Osteoblast (primary cell): ENCODE results near the gene CIROP. TPM values are rescaled to one million over a fixed set of nuclear protein-coding genes. Genes with fewer than 3 reads are reported as not detected.

Experiments used
- DNase-seq: peaks from one replicate; pipeline ENCODE4 v3.0.0; 2011; ENCODE audit warnings: low spot score, mixed read lengths; ENCODE audit not compliant: insufficient read length; ENCODE audit errors: missing footprints
- H2AFZ ChIP-seq: 2 replicates; pipeline ENCODE4 v1.6.0; 2011; ENCODE audit warnings: mild to moderate bottlenecking, low read length
- H3K27ac ChIP-seq: 2 replicates; pipeline ENCODE4 v1.5.1; 2011; ENCODE audit warnings: mild to moderate bottlenecking, low read depth, low read length, moderate library complexity
- H3K27me3 ChIP-seq: 2 replicates; pipeline ENCODE4 v1.6.0; 2012; ENCODE audit warnings: mild to moderate bottlenecking, control low read depth, inconsistent platforms, low read length, moderate library complexity; ENCODE audit not compliant: insufficient read depth
- H3K36me3 ChIP-seq: 2 replicates; pipeline ENCODE4 v1.5.1; 2011; ENCODE audit warnings: mild to moderate bottlenecking, low read length, control low read depth, moderate library complexity; ENCODE audit not compliant: insufficient read depth
- H3K4me1 ChIP-seq: 2 replicates; pipeline ENCODE4 v1.5.1; 2011; ENCODE audit warnings: mild to moderate bottlenecking, low read length, control low read depth, moderate library complexity; ENCODE audit not compliant: insufficient read depth
- H3K4me2 ChIP-seq: 2 replicates; pipeline ENCODE4 v1.6.0; 2011; ENCODE audit warnings: mild to moderate bottlenecking, low read length; ENCODE audit not compliant: insufficient read depth
- H3K4me3 ChIP-seq: fragments of 200-600 bp; sonication (generic); 3 replicates; pipeline ENCODE4 v1.5.1; 2012; ENCODE audit warnings: mild to moderate bottlenecking, low read length, inconsistent platforms; ENCODE audit not compliant: insufficient read depth
- H3K79me2 ChIP-seq: 2 replicates; pipeline ENCODE4 v1.6.0; 2012; ENCODE audit warnings: mild to moderate bottlenecking, low read length, control low read depth, inconsistent platforms; ENCODE audit not compliant: insufficient read depth
- H3K9me3 ChIP-seq: 2 replicates; pipeline ENCODE4 v1.5.1; 2011; ENCODE audit warnings: low read depth, low read length, control low read depth
- H4K20me1 ChIP-seq: 2 replicates; pipeline ENCODE4 v1.6.0; 2012; ENCODE audit warnings: mild to moderate bottlenecking, low read length, control low read depth; ENCODE audit not compliant: insufficient read depth
- total RNA-seq: library from RNA; depleted of rRNA; stranded (reverse); fragments of >200 nt; gene quantifications from 2 replicates; pipeline ENCODE4 v1.2.3, GENCODE V29; 2012
- TF ChIP-seq, protein P1 (sequence below): IDR thresholded peaks from 2 replicates; pipeline ENCODE4 v1.5.1; 2011; ENCODE audit warnings: mild to moderate bottlenecking, low read depth, low read length, moderate library complexity; ENCODE audit errors: extremely low read depth

CIROP gene
- total RNA-seq, 1 donor, result not detected

DNA sequence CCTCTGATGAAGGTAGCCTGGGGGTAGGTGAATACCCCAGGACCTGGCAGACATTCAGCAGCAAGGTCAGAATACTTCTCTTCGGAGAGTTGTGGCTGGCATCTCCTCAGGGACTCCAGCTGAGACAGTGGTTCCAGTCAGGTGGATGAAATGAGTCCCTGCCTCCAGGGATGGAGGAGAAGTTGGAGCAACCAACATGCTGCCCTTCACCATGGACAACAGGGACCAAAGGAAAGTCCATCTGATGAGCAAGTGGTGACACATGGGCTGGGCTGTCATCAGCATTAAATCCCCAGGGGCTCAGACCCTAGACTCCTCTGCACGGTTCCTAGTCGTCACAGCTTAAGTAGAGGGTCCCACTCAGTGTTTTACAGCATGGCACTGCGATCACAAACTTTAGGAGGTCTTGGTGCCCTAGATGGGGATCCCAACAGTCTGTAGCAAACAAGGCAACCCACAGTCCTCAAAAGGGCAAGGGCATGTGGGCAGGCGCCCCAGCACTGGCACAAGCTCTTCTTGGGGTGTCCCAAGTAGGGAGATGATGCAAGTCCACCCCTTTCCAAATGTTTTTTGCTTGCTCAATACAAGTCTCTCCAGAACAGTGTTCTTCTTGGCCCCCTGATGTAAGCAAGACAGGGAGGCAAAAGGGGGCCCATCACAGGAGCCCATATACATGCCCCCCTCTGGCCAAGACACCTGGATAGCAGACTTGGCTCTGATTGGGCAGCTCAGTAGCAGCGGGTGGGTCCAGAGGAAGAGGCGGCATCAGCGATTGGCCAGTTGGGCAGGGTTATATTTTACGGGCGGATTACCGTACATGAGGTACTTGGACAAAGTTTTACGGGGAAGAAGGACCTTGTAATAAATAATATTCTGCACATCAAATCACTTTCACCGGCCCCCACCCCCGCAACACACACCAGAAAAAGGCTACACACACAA, 36.7 kb downstream of the CIROP start:
- Histone ChIP-seq H3K9me3 (no peaks in the 10 kb centered on the region), H3K27ac (peak overlapping the region; percentile 9), H4K20me1 (peaks cover 41% of the 10 kb centered on the region), H3K36me3 (peaks cover 74% of the 10 kb centered on the region), H3K79me2 (peaks cover 84% of the 10 kb centered on the region), H2AFZ (no peak overlapping the region), H3K4me1 (peaks cover 35% of the 10 kb centered on the region), H3K27me3 (no peaks in the 10 kb centered on the region), H3K4me2 (peak overlapping the region; percentile 42), H3K4me3 (no peak overlapping the region)
- TF ChIP-seq, protein P1, sequence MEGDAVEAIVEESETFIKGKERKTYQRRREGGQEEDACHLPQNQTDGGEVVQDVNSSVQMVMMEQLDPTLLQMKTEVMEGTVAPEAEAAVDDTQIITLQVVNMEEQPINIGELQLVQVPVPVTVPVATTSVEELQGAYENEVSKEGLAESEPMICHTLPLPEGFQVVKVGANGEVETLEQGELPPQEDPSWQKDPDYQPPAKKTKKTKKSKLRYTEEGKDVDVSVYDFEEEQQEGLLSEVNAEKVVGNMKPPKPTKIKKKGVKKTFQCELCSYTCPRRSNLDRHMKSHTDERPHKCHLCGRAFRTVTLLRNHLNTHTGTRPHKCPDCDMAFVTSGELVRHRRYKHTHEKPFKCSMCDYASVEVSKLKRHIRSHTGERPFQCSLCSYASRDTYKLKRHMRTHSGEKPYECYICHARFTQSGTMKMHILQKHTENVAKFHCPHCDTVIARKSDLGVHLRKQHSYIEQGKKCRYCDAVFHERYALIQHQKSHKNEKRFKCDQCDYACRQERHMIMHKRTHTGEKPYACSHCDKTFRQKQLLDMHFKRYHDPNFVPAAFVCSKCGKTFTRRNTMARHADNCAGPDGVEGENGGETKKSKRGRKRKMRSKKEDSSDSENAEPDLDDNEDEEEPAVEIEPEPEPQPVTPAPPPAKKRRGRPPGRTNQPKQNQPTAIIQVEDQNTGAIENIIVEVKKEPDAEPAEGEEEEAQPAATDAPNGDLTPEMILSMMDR, result no peak
- DNase-seq, result peak; percentile 50

DNA sequence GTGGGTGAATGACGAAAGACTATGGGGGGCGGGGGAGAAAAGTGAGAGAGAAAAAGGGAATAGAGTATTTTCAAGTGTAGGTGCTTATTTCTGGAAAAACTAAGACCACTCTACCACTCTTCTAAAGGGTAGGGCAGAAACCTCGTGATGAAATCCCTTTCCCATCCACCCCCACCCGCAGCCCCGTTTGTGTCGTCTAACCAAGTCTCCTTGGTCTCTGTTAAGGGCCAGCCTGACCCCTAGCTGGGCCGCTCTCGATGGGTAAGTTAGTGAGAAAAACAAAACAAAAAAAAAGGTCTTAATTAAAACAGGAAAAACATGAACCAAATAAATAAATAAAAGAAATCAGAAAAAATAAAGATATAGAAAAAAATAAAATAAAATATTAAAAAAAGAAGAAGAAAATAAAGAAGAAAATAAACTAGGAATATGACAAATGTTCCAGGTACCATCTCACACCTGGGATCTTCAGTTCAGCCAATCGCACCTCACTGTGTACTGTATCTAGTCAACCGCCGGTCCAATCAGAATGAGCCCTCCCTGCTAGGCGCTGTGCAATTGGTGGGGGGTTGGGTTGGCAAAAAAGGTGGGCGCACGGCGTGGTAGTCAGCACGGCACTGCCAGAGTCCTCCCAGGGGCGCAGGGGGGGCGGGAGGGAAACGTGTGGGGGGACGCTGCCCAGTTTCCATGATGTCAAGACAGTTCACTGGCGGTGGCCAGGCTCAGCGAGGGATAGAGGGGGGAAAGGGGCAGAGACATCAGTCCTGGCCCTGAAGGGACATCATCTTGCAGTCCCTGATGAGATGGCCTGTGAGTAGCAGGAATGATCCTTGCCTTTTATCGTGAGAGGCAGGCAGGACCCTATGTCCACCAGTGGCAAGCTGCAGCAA, 37.7 kb downstream of the CIROP start:
- no peaks in the 10 kb centered on the region for H3K27me3 ChIP-seq
- peaks cover 38% of the 10 kb centered on the region for H3K4me1 ChIP-seq
- H3K4me3 ChIP-seq, result no peak overlapping the region
- H3K27ac ChIP-seq, result peak overlapping the region; percentile 7
- no peak overlapping the region for H2AFZ ChIP-seq
- peaks cover 74% of the 10 kb centered on the region for H3K36me3 ChIP-seq
- H3K79me2 ChIP-seq, result peaks cover 78% of the 10 kb centered on the region
- no peaks in the 10 kb centered on the region for H3K9me3 ChIP-seq
- peaks cover 48% of the 10 kb centered on the region for H4K20me1 ChIP-seq
- TF ChIP-seq, protein P1, result no peak
- no peak overlapping the region for H3K4me2 ChIP-seq
- peak; percentile 17 for DNase-seq

DNA sequence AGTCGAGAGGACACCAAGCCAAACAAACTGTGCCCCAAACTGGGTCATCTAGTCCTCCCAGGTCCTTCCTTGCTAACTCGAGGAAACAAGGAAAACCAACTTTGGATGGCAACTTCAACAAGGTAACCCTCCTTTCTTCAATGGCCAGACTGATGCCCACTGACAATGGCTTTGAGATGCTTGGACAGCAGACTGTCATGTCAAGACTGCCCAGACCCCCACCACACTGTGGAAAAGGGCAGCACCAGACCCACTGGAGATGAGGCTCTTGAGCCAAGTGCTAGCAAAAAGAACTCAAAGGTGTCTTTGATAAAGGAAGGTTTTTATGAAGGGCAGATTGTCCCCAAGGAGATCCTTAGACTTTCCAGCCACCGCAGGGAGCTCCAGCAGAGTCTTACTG, 38.4 kb downstream of the CIROP start:
- Histone ChIP-seq H3K36me3 (peaks cover 72% of the 10 kb centered on the region), H3K79me2 (peaks cover 74% of the 10 kb centered on the region), H4K20me1 (peaks cover 45% of the 10 kb centered on the region)

More for the DNA sequence above, 38.4 kb downstream of the CIROP start:
- peak overlapping the region; percentile 7 for H3K27ac ChIP-seq
- no peak overlapping the region for H2AFZ ChIP-seq
- no peak overlapping the region for H3K4me3 ChIP-seq
- peak; percentile 39 for DNase-seq
- peaks cover 34% of the 10 kb centered on the region for H3K4me1 ChIP-seq
- TF ChIP-seq, protein P1, result no peak
- no peaks in the 10 kb centered on the region for H3K27me3 ChIP-seq
- H3K4me2 ChIP-seq, result no peak overlapping the region
- no peaks in the 10 kb centered on the region for H3K9me3 ChIP-seq
